Aorta (tissue), 5 donors: ENCODE data around the gene METAP1D. TPM values are rescaled to one million over a fixed set of nuclear protein-coding genes. Genes with fewer than 3 reads are reported as not detected.
"Not testable (repeated sequence)": the region's sequence is repeated elsewhere in the genome, so short reads cannot be mapped to it uniquely, and the experiment has no call there.

Experiments
- ATAC-seq: fragments of 200-7000 bp; cut with Tn5 transposase; one replicate; pipeline ENCODE4 v1.9.1; 2022; ENCODE audit warnings: moderate library complexity; ENCODE audit not compliant: low FRiP score
- DNase-seq, 2 donors: peaks; one replicate each; pipeline ENCODE4 v3.0.0-alpha.2; 2020
- H3K27ac ChIP-seq, 2 donors: one replicate each; pipeline ENCODE4 v1.5.1; 2013; ENCODE audit warnings: low read length in 2 of 2, mild to moderate bottlenecking in 2 of 2, moderate library complexity in 2 of 2, control low read depth in 1 of 2, inconsistent platforms in 1 of 2, low read depth in 1 of 2
- H3K27me3 ChIP-seq, 2 donors: one replicate each; pipeline ENCODE4 v1.6.1; 2013; ENCODE audit warnings: control low read depth in 1 of 2, low read length in 1 of 2, mild to moderate bottlenecking in 1 of 2, moderate library complexity in 1 of 2; ENCODE audit not compliant: insufficient read depth in 2 of 2, control insufficient read depth in 1 of 2
- H3K36me3 ChIP-seq, 2 donors: one replicate each; pipeline ENCODE4 v1.6.1; 2013; ENCODE audit warnings: control low read depth in 1 of 2, low read length in 1 of 2, mild to moderate bottlenecking in 1 of 2; ENCODE audit not compliant: insufficient read depth in 2 of 2, control insufficient read depth in 1 of 2
- H3K4me1 ChIP-seq, 2 donors: one replicate each; pipeline ENCODE4 v1.6.1; 2013; ENCODE audit warnings: low read length in 2 of 2, control low read depth in 1 of 2, mild to moderate bottlenecking in 1 of 2, moderate library complexity in 1 of 2; ENCODE audit not compliant: insufficient read depth in 2 of 2, control insufficient read depth in 1 of 2
- H3K4me3 ChIP-seq, 2 donors: one replicate each; pipeline ENCODE4 v1.5.1; 2013; ENCODE audit warnings: low read length in 2 of 2, control low read depth in 1 of 2, mild to moderate bottlenecking in 1 of 2
- H3K9me3 ChIP-seq: one replicate; pipeline ENCODE4 v1.6.1; 2013; ENCODE audit warnings: mild to moderate bottlenecking, low read length; ENCODE audit not compliant: control insufficient read depth
- WGBS, 2 donors: extraction: QIAGEN DNeasy Blood & Tissue Kit; methylation state at CpG; one replicate each; pipeline ENCODE4 v1.1.7; 2013; 5-methylcytosine and 5-hydroxymethylcytosine counted together
- intact Hi-C, 2 donors: fragments of 100-400 bp; cut with DNase I; formaldehyde crosslinking; loops; one replicate each; pipeline versions ENCODE4 v1.14.2 to v1.15.0; 2022
- polyA plus RNA-seq, 2 donors: library from polyadenylated mRNA; stranded (reverse); fragments of 200-250 nt; gene quantifications; one replicate each; pipeline ENCODE4 v1.2.3, GENCODE V29; 2013
- total RNA-seq, 2 donors: library from RNA; stranded (reverse); fragmentation: NEBNext Ultra II Directional; extraction: Animal tissue kit (Norgen Biotek cat#: 25700); gene quantifications; one replicate each; pipeline ENCODE4 v1.2.1, GENCODE V29; 2021
- donor health status: healthy with polysubstance abuse.
- donor health status: Bipolar disorder and iron deficiency.
- donor health status: DM: no; HTN: no; CAD: no.
- donor health status: DM: no; HTN: no; CAD: no.
- donor health status: DM: yes; HTN: yes; CAD: no.

Gene METAP1D
- total and polyA plus RNA-seq, 4 donors = 2.9 to 8.0 (median 4.2) TPM

GRCh38 chr2:172048508-172049503 lies 49.1 kb downstream of the METAP1D start:
- no peak for ATAC-seq
- DNase-seq = no peak
- WGBS, 2 donors = 83 to 87% methylated on average over 6 of the region's 6 CpGs

GRCh38 chr2:172049567-172050120 lies 49.9 kb downstream of the METAP1D start:
- no peaks in the 10 kb centered on the region for H3K36me3 ChIP-seq
- H3K27me3 ChIP-seq = no peaks in the 10 kb centered on the region
- WGBS, 2 donors = 91 to 93% methylated on average over 2 of the region's 2 CpGs
- no peak overlapping the region for H3K4me3 ChIP-seq
- H3K9me3 ChIP-seq = no peaks in the 10 kb centered on the region
- no peak for DNase-seq
- H3K27ac ChIP-seq = no peak overlapping the region
- no peaks in the 10 kb centered on the region for H3K4me1 ChIP-seq
- intact Hi-C loops = no loop called here
- ATAC-seq = no peak

More at GRCh38 chr2:172048508-172049503, 49.1 kb downstream of the METAP1D start:
- no peak overlapping the region for H3K4me3 ChIP-seq
- no peaks in the 10 kb centered on the region for H3K4me1 ChIP-seq
- H3K36me3 ChIP-seq = no peaks in the 10 kb centered on the region
- intact Hi-C loops = no loop called here
- H3K9me3 ChIP-seq = no peaks in the 10 kb centered on the region
- H3K27me3 ChIP-seq = no peaks in the 10 kb centered on the region
- no peak overlapping the region for H3K27ac ChIP-seq

- WGBS, 2 donors = 77 to 84% methylated on average over 1 of the region's 1 CpG
- Histone ChIP-seq H3K4me3 (no peak overlapping the region), H3K27ac (no peak overlapping the region), H3K36me3 (no peaks in the 10 kb centered on the region), H3K4me1 (no peaks in the 10 kb centered on the region), H3K27me3 (no peaks in the 10 kb centered on the region), H3K9me3 (no peaks in the 10 kb centered on the region)
- intact Hi-C loops = no loop called here
- no peak for ATAC-seq
- no peak for DNase-seq
Observed at GRCh38 chr2:172050479-172051125, 50.8 kb downstream of the METAP1D start.

- ATAC-seq (no peak), DNase-seq (no peak)
- no peak overlapping the region for H3K4me3 ChIP-seq
- H3K36me3 ChIP-seq = no peaks in the 10 kb centered on the region
- H3K27ac ChIP-seq = no peak overlapping the region
- 52 to 61% methylated on average over 4 of the region's 4 CpGs for WGBS, 2 donors
- no peaks in the 10 kb centered on the region for H3K9me3 ChIP-seq
- H3K4me1 ChIP-seq = no peaks in the 10 kb centered on the region
- intact Hi-C loops = no loop called here
- no peaks in the 10 kb centered on the region for H3K27me3 ChIP-seq
Observed at GRCh38 chr2:172052000-172052983, 52.5 kb downstream of the METAP1D start.

GRCh38 chr2:172053486-172053885 lies 53.7 kb downstream of the METAP1D start:
- H3K27me3 ChIP-seq = no peaks in the 10 kb centered on the region
- DNase-seq (no peak), ATAC-seq (no peak)
- no peak overlapping the region for H3K4me3 ChIP-seq
- intact Hi-C loops = no loop called here
- no peaks in the 10 kb centered on the region for H3K9me3 ChIP-seq
- 86 to 87% methylated on average over 1 of the region's 1 CpG for WGBS, 2 donors
- H3K36me3 ChIP-seq = no peaks in the 10 kb centered on the region
- no peak overlapping the region for H3K27ac ChIP-seq
- no peaks in the 10 kb centered on the region for H3K4me1 ChIP-seq

- ATAC-seq (no peak), DNase-seq (no peak)
- Histone ChIP-seq H3K27me3 (no peaks in the 10 kb centered on the region), H3K4me3 (no peak overlapping the region), H3K4me1 (no peaks in the 10 kb centered on the region), H3K9me3 (no peaks in the 10 kb centered on the region), H3K27ac (no peak overlapping the region), H3K36me3 (no peaks in the 10 kb centered on the region)
- intact Hi-C loops = no loop called here
- WGBS, 2 donors = 82 to 90% methylated on average over 2 of the region's 2 CpGs
Observed at GRCh38 chr2:172056293-172056692, 56.5 kb downstream of the METAP1D start.

GRCh38 chr2:172058660-172059059 lies 58.9 kb downstream of the METAP1D start:
- Histone ChIP-seq H3K36me3 (peaks cover 0 to 1% of the 10 kb centered on the region in 2 donors), H3K4me3 (no peak overlapping the region), H3K9me3 (peaks cover 2% of the 10 kb centered on the region), H3K27me3 (no peaks in the 10 kb centered on the region), H3K4me1 (no peaks in the 10 kb centered on the region), H3K27ac (no peak overlapping the region)
- intact Hi-C loops = no loop called here
- WGBS, 2 donors = 95 to 97% methylated on average over 5 of the region's 5 CpGs
- DNase-seq (no peak), ATAC-seq (no peak)

GRCh38 chr2:172060118-172060517 lies 60.4 kb downstream of the METAP1D start:
- H3K36me3 ChIP-seq, ATAC-seq, DNase-seq, H3K9me3 ChIP-seq, H3K27me3 ChIP-seq, H3K27ac ChIP-seq, H3K4me1 ChIP-seq, H3K4me3 ChIP-seq, intact Hi-C loops: not testable (repeated sequence)
- 92 to 97% methylated on average over 5 of the region's 5 CpGs for WGBS, 2 donors
